ENCODE data around the gene NAP1L5. TPM values are rescaled to one million over a fixed set of nuclear protein-coding genes. Genes with fewer than 3 reads are reported as not detected.

The NAP1L5 gene
- total RNA-seq, 1 experiment from 2014 or later: 4.7 TPM

DNA sequence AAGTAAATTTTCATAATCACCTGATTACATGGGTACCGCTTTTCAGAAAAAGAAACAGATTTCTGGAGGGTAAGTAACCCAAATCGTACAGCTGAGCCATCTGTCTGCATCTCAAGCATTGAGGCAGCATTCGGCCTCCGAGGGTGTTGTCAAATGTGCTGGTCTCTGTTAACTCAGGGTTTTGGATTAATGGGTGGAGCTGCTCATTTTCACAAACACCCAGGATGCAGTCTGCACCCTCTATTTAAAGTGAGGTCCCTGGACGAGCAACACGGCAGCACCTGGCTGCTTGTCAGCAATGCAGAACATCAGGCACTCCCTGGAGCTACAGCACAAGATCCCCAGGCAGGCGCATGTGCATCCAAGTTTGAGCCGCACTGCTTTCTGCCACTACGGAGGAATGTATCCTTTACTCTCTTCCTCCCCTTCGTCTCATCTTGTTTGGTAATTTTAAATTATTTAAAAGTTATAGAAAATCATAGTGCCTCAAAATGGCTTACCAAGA lies 24.7 kb upstream of the NAP1L5 start:
- DNase-seq (ENCODE audit: low read depth): no peak

DNA sequence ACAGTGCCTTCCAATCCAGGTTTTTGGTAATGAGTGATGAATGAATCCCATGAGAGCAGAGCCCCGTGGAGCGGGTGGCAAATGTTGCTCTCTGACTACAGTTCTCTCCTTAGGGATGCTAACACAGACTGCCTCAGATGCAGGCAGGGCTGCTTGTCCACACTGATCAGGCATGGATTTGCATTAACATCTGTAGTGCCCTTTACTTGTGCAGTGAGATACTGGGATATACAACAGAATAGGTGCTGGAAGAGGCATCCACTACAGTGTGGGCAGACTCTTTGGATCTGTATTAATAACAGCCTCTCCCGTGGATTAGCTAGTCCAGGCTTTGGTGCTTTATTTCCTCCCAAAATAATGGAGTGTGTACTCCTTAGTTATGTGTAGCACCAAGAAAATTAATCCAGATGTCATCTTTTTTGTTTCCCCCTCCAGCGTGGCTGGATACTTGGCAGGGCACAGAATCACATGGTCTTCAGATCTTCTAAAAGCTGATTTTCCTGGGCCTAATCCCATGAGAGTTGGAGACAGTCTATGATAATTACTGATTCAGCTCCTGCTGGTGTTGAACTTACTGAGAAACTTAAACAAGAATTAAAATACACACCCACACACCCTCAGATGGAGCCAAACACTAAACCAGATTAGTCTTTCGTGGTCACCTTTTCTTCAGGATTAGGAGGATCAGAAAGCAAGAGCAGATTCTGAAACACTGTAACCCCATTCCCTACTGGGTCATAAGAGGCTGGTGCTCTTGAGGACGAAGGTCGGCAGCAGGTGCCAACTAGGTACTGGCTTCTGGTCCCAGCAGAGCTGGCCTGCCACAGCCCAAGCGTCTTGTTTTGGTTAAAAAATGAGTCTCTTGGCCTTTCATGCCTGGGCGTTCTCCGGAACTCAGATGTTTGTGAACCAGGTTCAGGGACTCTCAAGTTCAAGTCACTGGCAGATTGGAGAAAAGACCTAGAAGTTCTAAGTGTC lies 23.1 kb upstream of the NAP1L5 start:
- no peak for DNase-seq (ENCODE audit: low read depth)

DNA sequence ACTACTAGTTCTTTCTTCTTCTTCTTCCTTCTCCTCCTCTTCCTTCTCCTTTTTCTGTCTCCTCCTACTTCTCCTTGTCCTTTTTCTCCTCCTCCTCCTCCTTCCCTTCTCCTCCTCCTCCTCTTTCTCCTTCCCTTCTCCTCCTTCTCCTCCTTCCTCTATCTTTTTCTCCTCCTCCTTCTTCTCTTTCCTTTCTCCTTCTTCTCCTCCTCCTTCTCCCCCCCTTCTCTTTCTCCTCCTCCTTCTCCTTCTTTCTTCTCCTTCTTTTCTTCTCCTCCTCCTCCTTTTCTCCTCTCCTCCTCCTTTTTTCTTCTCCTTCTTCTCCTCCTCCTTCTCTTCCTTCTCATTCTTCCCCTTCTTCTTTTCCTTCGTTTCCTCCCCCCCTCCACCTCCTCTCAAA lies 21.8 kb upstream of the NAP1L5 start:
- DNase-seq (ENCODE audit: low read depth): no peak

DNA sequence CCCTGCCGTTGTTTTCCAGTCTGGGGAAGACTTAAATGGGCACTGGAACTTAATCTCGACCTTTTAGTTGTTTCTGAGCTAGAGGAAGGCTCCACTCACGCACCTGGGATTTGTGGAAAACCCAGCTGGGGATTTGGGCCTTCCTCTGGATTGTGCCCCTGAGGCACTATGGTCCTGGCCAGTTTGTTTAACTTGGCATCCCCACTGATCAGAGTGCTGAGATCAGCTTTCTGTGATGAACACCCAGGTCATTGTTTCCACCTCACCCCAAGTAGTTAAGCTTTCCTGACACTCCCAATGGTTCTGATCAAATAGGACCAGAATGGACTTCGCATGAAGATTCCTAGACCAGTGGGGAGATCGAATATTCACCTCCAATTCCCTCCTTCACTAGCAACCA lies 20.5 kb upstream of the NAP1L5 start:
- DNase-seq (ENCODE audit: low read depth): no peak

DNA sequence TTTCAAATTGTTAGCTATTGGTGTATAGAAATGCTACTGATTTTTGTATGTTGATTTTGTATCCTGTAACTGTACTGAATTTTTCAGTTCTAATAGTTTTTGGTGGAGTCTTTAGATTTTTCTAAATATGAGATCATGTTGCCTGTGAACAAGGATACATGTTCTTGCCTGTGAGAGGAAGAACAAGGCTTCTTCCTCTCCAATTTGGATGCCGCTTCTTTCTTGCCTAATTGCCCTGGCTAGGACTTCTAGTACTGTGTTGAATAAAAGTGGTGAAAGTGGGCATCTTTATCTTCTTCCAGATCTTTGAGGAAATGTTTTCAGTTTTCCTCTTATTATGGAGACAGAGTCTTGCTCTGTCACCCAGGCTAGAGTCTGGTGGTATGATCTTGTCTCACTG lies 16.2 kb upstream of the NAP1L5 start:
- no peak for DNase-seq (ENCODE audit: low read depth)

DNA sequence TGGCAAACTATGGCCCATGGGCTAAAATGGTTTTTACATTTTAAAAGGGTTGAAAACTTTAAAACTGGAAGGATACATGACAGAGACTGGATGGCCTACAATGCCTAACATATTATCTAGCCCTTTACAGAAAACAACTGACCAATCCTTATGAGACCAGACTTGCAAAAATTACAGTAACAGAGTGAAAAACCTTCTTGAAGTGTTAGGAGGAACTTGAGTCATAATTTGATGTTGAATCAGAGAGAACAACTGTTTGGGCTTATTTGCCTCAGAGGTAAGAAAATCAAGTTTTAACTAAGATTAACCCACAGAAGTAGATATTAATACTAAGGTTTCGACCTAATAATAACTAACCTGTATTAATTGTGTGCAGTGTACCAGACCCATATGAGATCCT lies 12.4 kb upstream of the NAP1L5 start:
- DNase-seq (ENCODE audit: low read depth): no peak

DNA sequence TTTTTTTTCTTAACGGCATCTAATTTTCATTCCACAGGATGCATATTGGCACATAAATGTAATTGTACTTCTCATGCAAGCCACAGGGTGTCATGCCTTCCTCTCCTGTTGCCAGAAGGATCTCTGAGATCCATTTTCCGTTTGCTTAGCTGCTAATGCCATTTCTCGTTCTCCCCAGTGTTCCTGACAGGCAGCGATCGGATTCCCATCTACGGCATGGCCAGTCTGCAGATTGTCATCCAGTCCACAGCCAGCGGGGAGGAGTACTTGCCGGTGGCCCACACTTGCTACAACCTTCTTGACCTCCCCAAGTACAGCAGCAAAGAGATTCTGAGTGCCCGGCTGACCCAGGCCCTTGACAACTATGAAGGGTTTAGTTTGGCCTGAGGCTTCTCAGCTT lies 8.9 kb upstream of the NAP1L5 start:
- DNase-seq (ENCODE audit: low read depth): peak; percentile 19

DNA sequence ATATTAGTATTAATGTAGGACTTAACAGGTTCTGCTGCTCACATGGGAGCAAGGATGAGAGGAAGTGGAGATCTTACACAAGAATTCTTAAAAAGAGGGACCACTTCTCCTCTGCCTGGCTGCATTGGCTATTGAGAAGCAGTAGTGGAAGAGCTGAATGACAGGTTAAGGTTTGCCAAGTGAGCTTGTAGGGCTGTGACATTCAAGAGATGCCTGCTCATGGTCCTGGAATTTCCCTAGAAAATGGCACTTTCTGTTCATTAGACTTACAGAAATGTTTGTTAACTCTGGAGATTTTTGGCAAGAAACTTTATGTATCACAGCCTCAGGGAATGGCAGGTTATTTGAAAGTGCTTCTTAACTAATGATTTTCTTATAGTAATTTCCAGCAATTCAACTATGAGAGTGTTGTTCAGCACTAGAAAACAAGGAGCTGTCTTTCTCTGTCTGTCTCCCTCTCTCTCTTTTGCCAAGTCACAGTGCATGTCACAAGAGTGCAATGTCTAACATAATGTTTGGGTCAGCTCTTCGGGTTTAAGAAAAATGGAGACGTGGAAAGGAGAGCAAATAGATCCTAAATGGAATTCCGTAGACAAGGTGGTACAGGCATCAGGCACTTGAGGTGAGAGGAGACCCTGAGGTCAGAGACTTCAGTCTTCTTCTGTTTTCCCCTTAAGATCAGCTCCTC lies 8.3 kb upstream of the NAP1L5 start:
- no peak for DNase-seq (ENCODE audit: low read depth)

DNA sequence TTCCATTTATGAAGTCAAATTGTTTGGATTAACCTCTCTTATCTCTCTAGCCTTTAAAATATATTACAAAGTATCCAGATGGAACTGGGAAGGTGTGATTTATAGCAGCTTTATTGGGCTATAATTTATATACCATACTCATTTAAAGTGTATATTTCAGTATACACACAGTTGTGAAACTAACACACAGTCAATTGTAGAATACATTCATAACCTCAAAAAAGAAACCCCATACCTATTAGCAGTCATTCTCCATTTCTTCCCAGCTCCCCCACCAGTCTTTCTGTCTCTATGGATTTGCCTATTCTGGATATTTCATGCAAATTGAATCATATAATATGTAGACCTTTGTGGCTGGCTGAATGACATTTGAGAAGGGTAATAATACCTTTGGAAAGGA lies 7.6 kb upstream of the NAP1L5 start:
- no peak for DNase-seq (ENCODE audit: low read depth)

DNA sequence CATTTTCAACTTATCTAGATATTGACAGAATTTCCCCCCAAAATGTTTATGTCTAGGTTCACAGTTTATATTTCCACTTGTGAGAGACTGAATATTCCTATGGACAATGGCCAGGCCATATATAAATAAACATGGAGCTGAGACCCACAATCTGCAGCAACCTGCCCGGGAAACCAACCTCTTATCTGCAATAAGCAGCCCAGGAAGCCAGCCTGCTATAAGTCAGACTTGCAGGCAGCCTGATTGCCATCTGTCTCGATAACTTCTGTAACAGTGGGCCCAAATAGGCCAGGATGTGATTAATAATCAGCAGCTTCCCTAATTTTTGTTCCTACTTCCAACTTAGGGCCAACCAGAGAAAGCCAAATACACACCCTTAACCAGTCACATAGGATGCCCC lies 5.2 kb upstream of the NAP1L5 start:
- DNase-seq (ENCODE audit: low read depth): no peak

DNA sequence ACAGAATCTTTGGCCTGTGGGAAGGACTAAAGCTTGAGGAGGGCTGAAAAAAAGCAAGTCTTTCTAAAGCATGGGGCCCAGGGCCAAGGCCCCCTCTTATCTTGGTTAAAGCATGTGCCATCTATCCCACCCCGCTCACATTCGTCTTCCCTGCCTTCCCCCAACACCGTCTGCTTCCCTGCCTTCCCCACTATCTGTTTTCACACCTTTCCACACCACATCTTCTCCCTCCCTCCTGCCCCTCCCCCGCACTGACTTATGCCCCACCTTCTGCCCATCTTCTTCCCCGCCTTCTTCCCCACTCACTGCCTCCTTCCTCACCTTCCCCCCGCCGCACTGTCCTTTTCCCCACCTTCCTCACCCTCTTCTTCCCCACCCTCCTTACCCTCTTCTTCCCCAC lies 890 bp upstream of the NAP1L5 start:
- DNase-seq (ENCODE audit: low read depth): no peak

DNA sequence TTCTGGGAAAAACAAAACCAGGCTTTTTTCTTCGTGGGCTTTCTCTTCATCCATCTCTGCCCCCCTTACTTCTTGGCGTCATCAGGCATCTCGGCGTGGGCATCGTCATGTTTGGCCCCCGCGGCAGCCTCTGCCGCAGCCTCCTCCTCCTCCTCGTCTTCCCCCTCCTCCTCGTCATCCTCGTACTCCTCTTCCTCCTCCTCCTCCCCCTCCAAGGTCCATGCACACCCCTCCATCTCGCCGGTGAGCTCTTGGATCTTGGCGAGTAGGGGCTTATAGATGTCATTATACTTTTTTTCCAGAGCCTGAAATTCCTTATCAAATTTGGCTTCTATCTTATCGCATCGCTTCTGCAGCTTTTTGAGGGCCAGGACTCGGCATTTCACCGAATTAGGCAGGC lies 488 bp downstream of the NAP1L5 start:
- DNase-seq (ENCODE audit: low read depth): peak; percentile 12

DNA sequence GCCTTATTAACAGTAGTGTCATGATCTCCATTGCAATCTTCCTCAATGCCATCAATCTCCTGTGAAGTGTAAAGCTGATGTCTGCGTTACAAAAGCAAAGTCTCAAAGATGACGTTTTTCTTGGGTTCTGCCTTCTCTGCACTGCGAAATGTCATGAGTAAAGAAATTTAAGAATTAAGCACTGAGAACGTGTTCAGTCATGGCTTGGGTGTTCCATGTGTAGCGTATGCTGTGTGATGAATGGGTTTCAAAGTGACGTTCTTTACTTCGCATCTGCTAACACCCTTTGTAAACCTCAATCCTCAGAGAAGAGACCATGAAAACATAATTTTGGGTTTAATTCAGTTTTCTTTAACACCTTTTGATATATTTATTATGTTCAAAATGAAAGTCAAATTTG lies 999 bp downstream of the NAP1L5 start:
- no peak for DNase-seq (ENCODE audit: low read depth)

DNA sequence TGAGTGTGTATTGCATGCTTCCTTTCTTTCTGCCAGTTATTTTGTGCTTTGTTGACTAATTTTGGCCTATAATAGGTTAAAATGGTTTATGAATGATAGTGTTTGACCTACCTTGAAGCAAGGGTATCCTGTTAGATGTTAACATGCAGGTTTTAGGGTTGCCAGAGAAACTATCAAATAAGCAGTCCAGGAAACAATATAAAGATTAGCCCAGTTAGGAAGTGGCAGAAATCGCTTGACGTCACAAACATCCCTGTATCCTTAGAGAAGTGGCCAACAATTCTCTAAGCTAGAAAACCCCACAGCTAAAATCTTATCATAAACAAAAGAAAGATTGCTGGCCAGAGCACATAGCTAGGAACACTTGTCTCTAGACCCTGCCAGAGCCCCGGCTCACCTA lies 3.8 kb downstream of the NAP1L5 start:
- no peak for DNase-seq (ENCODE audit: low read depth)

DNA sequence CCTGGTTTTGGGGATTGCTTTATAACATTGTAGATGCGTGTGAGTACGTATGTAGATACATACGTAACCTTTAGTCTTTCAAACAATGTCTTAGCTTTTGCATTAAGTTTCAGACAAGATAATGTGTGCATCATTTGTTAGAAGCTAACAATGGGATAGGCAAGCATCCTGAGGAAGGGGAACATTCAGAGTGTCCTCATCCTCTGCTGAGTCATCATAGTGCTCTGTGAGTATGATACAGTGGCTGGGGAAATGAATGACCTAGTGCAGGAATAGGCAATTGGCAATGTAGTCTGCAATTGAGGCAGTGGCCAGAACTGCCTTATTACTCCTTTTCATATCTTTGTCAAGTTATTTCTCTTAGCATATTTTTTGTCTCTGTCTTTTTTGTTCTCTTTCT lies 7.3 kb downstream of the NAP1L5 start:
- DNase-seq (ENCODE audit: low read depth): no peak

DNA sequence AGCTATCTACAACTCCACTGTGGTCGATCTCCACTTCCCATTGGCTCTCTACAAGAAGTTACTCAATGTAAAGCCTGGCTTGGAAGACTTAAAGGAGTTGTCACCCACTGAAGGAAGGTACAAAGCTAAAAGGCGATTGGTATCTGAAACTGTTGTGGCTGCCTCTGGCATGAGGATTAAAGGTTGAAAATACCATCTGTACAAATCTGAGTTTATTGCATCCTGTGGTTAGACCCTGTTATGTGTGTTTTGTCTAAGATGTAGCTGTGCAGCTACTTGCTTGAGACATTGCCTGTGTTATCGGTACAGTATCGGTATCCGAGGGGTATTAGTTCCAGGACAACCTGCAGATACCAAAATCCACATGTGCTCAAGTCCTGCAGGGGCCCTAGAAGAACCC lies 16.4 kb downstream of the NAP1L5 start:
- no peak for DNase-seq (ENCODE audit: low read depth)

DNA sequence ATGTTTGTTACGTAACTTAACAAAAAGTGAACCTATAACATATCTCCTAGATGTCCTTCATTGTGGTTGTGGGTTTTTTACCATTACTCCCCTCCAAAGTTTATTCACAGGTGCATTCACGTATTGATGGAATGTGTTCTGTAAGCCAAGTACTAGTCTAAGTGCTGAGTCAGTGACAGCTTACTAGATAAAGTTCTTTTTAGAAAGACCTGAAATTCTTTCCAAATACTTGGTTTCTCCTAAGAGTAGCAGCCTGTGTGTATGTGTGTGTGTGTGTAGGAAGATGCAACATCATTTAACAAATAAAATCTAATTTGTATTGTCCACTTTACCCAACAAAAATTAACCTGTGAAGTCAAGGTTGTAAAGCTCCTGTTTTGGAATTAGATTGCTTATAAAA lies 22.1 kb downstream of the NAP1L5 start:
- DNase-seq (ENCODE audit: low read depth): no peak

DNA sequence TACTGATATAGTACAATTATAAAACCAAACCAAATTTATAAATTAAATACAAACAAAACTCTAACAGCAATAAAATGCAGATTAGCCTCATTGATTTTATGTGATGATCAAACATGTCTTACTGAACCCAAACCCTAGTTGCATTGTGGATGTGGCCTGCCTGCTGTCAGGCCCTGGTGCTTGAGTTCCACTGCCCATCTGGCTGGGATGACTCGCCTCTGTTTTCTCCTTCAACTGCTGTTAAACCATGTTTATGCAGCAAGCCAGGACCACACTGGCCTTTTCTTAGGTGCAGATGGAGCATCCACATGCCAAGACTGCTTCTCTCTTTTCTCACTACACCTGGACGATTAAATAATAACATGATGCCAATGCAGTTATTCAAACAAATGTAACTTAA lies 22.6 kb downstream of the NAP1L5 start:
- no peak for DNase-seq (ENCODE audit: low read depth)

DNA sequence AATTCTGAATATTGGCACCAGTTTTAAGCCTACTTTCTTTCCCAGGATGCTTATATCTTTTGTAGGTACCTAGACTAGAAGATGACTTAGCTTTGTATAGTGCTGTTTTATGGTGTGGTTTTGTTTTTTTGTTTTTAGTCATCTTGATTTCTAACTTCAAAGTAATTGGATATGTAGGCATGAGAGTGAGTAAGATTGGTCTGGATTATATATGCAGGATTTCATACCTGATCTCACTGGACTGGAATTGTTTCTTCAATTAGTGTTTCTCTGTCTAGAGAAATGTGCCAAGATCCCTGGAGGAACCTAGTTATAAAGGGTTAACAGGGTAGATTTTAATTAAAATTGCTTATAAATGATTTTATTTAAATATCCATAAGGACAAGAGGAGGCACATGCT lies 23.1 kb downstream of the NAP1L5 start:
- no peak for DNase-seq (ENCODE audit: low read depth)

DNA sequence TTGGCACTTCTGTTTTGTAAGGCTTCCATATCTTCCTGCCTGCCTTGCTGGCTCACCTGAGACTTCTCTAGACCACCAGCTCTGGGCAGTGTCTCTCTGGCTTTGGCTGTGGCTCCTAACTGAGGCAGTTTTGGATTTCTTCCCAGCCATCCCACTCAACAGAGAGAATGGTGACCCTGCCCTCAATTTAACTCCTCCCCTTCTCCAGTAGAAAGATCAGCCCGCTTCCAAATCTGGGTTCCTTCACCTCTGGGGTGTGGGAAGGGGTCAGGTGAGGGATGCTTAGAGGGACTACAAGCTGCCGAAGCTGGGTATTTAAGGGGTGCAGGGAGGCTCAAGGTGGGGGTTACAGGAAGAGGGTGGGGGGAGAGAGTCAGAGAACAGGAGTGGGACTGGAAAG lies 23.7 kb downstream of the NAP1L5 start:
- no peak for DNase-seq (ENCODE audit: low read depth)

DNA sequence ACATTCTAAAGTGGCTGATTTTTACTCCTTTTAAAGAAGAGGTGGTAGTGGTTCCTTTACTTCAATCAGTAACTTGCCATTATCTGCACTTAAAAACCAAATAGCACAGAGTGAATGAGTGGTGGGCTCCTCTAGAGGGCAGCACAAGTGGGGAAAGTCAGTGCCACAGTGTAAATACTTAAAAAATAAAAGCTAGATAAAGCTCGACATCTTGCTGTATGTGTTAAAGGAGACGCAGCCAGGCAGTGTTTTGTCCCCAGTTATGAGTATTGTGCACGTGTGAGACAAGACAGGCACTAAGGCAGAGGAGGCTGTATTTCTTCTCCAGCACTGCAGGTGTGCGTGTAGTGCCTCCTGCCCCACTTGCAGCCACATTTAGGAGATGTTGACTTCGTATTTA lies 24.6 kb downstream of the NAP1L5 start:
- peak; percentile 13 for DNase-seq (ENCODE audit: low read depth)

DNA sequence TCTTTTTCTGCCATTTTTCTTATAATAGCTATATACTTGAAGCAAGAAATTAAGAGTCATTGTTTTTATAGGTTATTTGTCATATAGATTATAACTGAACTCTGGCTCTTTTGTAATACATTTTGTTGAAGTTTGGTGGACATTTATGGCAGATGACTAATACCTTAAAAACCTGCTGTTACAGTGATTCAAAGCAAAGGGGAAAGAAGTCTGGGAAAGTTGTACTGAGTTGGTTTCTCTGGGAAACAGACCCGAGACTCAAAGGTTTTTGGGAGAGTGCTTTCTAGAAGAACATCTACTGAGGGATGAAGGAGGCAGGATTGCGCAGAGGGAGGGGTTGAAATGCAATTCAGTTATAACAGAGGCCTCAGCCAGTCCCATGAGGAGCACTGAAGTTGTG lies 35.9 kb downstream of the NAP1L5 start:
- DNase-seq (ENCODE audit: low read depth): peak; percentile 31
